Measurements from ENCODE around the gene CACNA1B.

DNA sequence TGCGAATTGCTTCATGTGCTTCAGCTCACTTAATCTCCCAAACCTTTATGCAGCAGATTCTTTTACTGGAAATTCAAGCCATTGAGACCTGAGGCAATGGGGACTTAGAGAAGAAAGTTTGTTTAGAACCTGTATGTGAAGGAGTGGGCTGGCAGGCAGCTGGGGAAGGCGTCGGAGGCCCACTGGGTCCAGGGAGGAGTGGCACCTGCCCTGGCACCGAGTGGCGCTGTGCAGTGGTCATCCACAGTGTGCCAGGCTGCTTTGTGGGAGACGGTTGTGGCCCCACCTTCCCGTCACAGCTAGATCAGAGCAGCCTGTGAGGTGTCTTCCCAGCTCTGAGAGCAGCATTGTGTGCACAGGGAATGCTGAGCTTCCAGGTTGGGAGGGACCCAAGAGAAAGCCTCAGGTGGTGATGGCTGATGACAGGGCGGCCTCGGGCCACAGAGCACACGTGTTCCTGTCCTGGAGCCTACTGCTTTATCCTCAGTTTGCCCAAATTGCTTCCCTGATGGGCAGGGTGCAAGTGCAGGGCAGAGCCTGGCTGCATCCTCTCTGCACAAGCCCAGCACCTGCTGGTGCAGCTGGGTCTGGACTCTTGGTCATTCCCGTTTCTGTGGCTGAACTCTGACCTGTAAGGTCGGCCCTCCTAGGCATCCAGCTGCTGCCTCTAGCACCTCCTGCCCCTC, 175.2 kb downstream of the CACNA1B start:
- TF ChIP-seq POLR2A (IDR thresholded peaks at IDR 0.05) = no peak
- TF ChIP-seq CTCF (IDR thresholded peaks at IDR 0.05) = no peak
